GM18507 (cell line): ENCODE results near the gene GPN2.

Experiments used
- DNase-seq: peaks from one replicate; pipeline ENCODE4 v3.0.0; 2011; ENCODE audit warnings: low read depth; ENCODE audit not compliant: insufficient read length; ENCODE audit errors: extremely low spot score
- FAIRE-seq: peaks from 2 replicates; lab custom pipeline; 2011; peaks lifted over from hg19 to GRCh38; lab: Jason Lieb, UNC

GPN2 gene

DNA sequence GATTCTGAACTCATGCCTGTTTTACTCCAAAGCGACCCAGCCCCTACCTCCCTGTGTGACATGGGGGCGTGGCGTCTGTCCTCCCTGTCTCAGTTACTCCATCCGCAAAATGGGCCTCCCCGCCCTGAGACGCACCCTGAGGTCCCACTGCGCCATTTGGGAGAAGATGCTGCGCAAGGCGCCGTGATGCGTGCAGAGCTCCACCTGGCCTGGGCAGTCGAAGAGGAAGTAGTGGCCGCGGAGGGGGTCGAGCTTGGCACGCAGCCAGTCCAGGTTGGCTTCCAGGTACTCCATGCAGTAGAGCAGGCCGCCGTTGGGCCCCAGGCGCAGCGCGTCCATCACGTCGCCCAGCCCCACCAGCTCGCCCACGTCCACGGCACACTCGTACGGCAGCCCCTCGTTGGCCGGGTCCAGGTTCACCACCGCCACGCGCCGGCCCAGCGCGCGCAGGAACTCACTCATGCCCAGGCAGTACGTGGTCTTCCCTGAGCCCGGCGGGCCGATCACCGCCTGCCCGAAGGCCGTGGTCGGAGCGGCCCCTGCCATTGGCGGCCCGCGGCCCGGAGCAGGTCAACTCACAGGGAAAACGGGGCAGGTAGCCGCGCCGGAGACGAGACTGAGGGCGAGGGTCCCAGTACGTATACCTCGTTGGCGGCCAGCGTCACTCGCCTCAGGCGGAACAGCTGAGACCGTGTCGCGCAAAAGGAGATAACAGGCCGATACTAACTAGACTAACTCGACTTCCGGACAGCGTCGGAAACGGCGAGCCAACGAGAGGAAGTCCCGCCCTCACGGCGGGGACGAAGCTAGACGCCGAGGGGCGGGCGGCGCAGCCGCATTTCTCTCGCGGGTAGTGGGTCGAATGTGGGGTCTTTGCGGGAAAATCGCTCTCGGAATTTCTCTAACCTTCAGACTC lies at the start of gene GPN2:
Gene GPN2, minus strand, starts transcription at position 733 of the 916 bp plus-strand sequence. Its CDS starts 187 bp downstream, at position 546.
- DNase-seq (peak; percentile 92), FAIRE-seq (peak; percentile 91)

GRCh38 chr1:26938659-26939025 lies 48.6 kb upstream of the GPN2 start:
- FAIRE-seq = no peak
- no peak for DNase-seq

DNA sequence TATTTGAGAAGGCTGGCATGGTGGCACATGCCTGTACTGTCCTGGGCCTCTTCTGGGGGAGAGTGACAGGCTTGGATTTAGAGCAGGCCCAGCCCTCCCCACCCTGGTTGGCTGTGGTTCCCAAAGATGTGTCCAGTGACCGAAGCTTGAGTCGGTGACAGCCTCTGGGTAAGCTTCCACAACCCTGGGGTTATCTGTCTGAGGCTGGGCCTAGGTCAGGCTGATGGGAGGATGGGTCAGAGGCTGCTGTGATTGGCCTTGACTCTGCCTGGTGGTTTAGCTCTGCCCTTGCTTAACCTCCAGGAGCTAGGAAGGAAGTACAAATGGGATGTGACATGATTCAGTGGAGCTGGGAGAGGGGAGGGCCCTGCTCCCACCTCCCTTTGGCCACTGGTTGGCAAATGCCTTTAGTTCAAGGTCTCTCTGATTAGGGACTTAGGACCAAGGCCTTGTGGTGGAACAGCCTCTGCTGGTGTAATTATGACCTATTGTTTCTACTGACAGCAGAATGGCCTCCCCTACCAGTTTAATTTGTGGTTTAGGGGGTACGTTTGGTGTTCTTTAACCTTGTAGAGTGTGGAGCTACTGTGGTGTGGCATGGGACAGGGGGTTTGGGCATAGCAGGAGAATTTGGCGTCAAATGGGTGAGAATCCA lies 48.0 kb upstream of the GPN2 start:
- FAIRE-seq (no peak), DNase-seq (no peak)

GRCh38 chr1:26936823-26937222 lies 46.7 kb upstream of the GPN2 start:
- DNase-seq (no peak), FAIRE-seq (no peak)

- peak; percentile 67 for FAIRE-seq
Measured at GRCh38 chr1:26932531-26932930, 42.4 kb upstream of the GPN2 start.

GRCh38 chr1:26923711-26924110 lies 33.6 kb upstream of the GPN2 start:
- no peak for DNase-seq
- no peak for FAIRE-seq

More at GRCh38 chr1:26932531-26932930, 42.4 kb upstream of the GPN2 start:
- DNase-seq = no peak

DNA sequence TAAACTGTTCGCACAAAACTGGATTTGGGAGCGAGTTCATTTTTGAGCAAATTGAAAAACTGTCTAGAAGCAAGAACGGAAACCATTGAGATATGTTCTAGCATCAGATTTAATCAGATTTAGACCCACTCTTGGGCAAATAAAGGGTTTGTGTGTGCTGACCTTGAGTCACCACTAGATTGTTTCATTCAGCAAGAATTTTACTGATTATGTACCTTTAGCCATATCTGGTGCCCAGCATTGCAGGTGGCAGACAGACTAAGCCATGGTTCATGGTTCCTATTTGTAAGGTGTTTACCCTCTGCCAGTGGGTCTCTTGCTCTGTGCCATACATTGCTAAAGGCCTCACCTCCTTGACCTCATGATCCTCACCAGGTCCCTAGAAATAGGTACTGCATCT lies 32.8 kb upstream of the GPN2 start:
- DNase-seq = no peak

DNA sequence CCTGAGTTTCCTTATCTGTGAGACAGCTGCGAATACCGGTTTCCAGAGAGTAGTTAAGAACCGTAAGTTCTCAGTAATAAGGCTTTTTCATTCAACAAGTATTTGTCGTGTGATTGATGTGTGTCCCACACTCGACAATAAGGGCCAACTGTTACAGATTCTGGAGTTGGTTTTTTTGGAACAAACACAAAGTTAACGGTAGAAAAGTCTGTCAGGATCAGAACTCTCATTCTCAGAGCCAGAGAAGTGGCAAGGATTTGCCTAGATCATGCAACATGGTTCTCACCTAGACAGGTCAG lies 32.3 kb upstream of the GPN2 start:
- no peak for DNase-seq
- FAIRE-seq = no peak

More for the DNA sequence above, 32.8 kb upstream of the GPN2 start:
- no peak for FAIRE-seq

- DNase-seq (peak; percentile 95), FAIRE-seq (peak; percentile 98)
Measured at GRCh38 chr1:26921540-26922430, 31.7 kb upstream of the GPN2 start, which contains the start of gene NUDC. TSS of gene NUDC (plus strand) at chr1:26921743. CDS start at chr1:26921849, 106 bp downstream.

DNA sequence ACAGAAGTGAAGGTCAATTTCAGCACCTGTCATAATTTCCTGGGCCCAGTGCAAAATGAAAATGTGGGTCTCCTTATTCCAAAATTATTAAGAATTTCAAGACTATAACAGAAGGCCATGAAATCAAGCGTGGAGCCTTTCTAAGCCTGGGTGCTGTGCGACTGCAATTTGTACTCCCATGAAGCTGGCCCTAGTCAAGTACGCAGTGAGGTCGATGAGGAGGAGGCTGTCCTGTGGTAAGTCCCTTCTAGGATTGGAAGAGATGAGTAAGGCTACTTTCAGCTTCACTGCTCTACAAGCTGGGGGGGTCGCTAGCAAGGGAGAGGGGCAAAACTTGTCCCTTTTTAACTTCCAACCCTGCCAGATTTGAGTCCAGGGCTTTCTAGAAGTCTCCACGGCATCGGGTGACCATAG lies 31.1 kb upstream of the GPN2 start:
- FAIRE-seq = no peak
- no peak for DNase-seq

- no peak for FAIRE-seq
Measured at GRCh38 chr1:26915204-26915842, 25.2 kb upstream of the GPN2 start.

DNA sequence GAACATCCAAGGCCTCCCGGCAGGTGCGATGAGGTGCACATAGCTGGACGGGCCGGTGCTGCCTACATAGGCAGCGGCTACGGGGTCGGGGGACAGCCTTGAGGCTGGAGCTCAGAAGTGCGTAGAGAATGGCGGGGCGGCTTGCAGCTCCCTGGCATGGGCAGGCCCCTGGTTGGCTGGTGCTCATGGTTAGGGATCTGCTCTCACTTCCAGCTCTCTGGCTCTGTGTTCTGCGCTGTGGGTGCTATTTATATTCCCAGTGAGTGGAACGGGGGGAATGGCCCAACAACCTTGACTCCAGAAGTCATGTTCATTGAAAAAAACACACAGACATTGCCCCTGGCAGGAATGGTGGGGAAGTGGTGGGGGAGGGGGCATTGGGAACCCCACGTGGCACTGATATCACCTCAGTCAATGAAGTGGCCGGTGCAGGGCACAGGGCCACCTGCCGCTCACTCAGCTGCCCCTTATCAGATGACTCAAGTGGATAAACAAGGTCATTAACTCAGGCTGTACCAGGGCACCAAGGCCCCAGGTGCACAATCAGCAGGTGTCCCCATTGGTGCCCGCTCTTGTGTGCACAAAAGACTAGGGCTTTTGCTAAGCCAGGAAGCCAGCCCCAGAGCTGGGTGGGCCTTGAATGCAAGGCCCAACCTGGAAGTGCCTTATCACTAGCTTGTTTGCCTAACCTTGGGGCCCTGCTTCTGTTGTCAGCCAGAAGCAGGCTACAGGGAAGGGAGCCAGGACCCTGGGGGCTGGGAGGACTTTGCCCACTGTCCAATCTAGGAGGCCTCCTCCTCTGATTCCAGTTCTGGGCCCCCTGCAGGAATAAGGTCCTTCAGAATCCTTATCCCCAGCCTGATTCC lies 23.9 kb upstream of the GPN2 start, which contains the start of gene NR0B2:
Gene NR0B2, minus strand, starts transcription at position 222 of the 866 bp plus-strand sequence. Its CDS starts 35 bp downstream, at position 187.
- FAIRE-seq (no peak), DNase-seq (no peak)

More at GRCh38 chr1:26915204-26915842, 25.2 kb upstream of the GPN2 start:
- DNase-seq = no peak

DNA sequence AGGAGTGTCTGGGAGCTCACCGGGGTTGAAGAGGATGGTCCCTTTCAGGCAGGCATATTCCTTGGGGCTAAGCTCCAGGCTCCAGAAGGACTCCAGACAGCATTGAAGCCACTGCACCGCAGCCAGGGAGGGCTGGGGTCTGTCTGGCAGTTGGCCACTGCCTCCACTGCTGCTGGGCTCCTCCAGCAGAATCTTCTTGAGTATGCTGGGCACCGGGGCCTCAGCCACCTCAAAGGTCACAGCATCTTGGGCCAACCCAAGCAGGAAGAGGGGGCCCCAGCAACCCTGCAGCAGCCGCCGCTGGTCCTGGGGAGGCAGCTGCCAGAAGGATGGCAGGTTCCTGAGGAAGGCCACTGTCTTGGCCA lies 23.3 kb upstream of the GPN2 start:
- FAIRE-seq (no peak), DNase-seq (no peak)

GRCh38 chr1:26912147-26912490 lies 22.0 kb upstream of the GPN2 start:
- FAIRE-seq (no peak), DNase-seq (no peak)

- DNase-seq (no peak), FAIRE-seq (no peak)
Measured at GRCh38 chr1:26911399-26912146, 21.5 kb upstream of the GPN2 start.

DNA sequence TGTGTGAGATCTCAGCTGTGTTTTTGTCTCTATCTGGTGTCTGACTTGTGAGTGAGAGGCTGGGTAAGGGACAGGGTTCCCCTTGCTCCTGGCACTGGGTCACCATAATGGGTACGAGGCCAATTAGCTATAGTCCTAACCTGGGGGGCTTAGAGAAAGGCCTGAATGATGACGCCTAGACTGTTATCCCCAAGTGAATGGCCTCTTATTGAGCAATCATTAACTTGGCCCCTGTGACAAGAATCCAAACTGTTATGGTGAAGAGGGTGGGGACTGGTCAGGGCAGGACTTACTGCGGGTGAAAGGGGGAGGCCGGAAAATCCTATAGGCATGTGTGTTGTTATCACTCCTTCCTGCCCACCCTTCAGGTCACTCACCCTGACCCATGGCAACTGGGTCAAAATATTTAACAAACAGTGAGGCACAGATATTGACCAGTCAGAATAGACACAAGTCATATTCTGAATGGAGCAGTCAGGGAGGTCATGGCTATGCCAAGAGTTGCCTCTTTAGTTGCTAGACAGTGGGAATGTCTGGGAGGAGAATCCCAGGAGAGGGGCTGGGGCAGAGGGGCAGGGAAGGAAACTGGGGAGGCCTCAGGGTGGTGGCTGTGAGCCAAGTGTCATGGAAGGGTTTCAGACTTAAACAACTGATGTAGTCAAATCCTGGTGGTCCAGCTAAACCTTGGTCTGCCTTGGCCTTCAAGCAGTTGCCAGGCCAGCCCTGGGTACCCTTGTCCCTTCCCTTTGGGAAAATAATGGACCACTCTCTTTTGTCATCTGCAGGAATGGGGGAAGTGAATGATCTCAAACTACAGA lies 20.5 kb upstream of the GPN2 start:
- FAIRE-seq = no peak
- DNase-seq = no peak

GRCh38 chr1:26909951-26910342 lies 19.9 kb upstream of the GPN2 start:
- no peak for FAIRE-seq
- DNase-seq = no peak
